GM23338 (cell line): ENCODE data around the gene PLA2G5.

Source experiments
- CREB1 ChIP-seq: fragments of 250-450 bp; sonication (Bioruptor Pico); IDR thresholded peaks from 2 replicates; pipeline ENCODE4 v1.5.0; 2020; ENCODE audit warnings: low read depth, mild to moderate bottlenecking, moderate library complexity
- CTCF ChIP-seq, 2 experiments: fragments of 200-600 bp in 1 of 2; sonication (generic) in 1 of 2; conservative IDR thresholded peaks; 2 replicates each; pipeline versions ENCODE4 v1.5.1 to v1.6.1; 2016 to 2017; ENCODE audit warnings: antibody characterized with exemption in 2 of 2, low read depth in 2 of 2, mild to moderate bottlenecking in 2 of 2, moderate library complexity in 1 of 2
- ETS1 ChIP-seq: IDR thresholded peaks from 2 replicates; pipeline ENCODE4 v1.6.1; 2016; ENCODE audit warnings: antibody characterized with exemption
- EZH2 ChIP-seq: fragments of 200-600 bp; sonication (generic); IDR thresholded peaks from one replicate; pipeline ENCODE4 v1.8.0; 2017; ENCODE audit warnings: antibody characterized with exemption, mild to moderate bottlenecking, low read depth; ENCODE audit not compliant: unreplicated experiment
- EZH2phosphoT487 ChIP-seq: fragments of 200-600 bp; sonication (generic); IDR thresholded peaks from one replicate; pipeline ENCODE4 v1.8.1; 2018; ENCODE audit warnings: antibody characterized with exemption; ENCODE audit not compliant: unreplicated experiment
- JUNB ChIP-seq: IDR thresholded peaks from one replicate; pipeline ENCODE4 v1.6.1; 2016; ENCODE audit warnings: antibody characterized with exemption; ENCODE audit not compliant: unreplicated experiment
- NANOG ChIP-seq: IDR thresholded peaks from 2 replicates; pipeline ENCODE4 v1.6.1; 2016; ENCODE audit warnings: antibody characterized with exemption, borderline replicate concordance
- POLR2AphosphoS5 ChIP-seq: IDR thresholded peaks from 2 replicates; pipeline ENCODE4 v1.6.1; 2016; ENCODE audit warnings: antibody characterized with exemption, low read depth
- REST ChIP-seq: IDR thresholded peaks from one replicate; pipeline ENCODE4 v1.6.1; 2018; ENCODE audit warnings: antibody characterized with exemption; ENCODE audit not compliant: unreplicated experiment
- STAT1 ChIP-seq: IDR thresholded peaks from one replicate; pipeline ENCODE4 v1.6.1; 2016; ENCODE audit warnings: antibody characterized with exemption; ENCODE audit not compliant: unreplicated experiment
- ZNF114 ChIP-seq: fragments of 250-450 bp; sonication (Bioruptor Pico); IDR thresholded peaks from 2 replicates; pipeline ENCODE4 v1.5.0; 2020; ENCODE audit warnings: mild to moderate bottlenecking, moderate library complexity
- ZNF331 ChIP-seq: fragments of 250-450 bp; sonication (Bioruptor Pico); IDR thresholded peaks from 2 replicates; pipeline ENCODE4 v1.5.0; 2020; ENCODE audit warnings: low read depth, mild to moderate bottlenecking, moderate library complexity
- ZNF462 ChIP-seq: fragments of 250-450 bp; sonication (Bioruptor Pico); IDR thresholded peaks from 2 replicates; pipeline ENCODE4 v1.5.0; 2020; ENCODE audit warnings: mild to moderate bottlenecking, moderate library complexity

- TF ChIP-seq ZNF114 (CRISPR knock-in tag) (no peak), REST (no peak), EZH2 (no peak), POLR2AphosphoS5 (no peak), CTCF (conservative IDR thresholded peaks at IDR 0.05; ENCODE audit: low read depth in 2 of 2) (no peak), JUNB (no peak), EZH2phosphoT487 (no peak), ETS1 (no peak), CREB1 (CRISPR knock-in tag) (no peak), NANOG (no peak), ZNF331 (CRISPR knock-in tag) (no peak), STAT1 (no peak), ZNF462 (no peak)
Measured at GRCh38 chr1:20068722-20069121, 1.3 kb upstream of the PLA2G5 start.
